ENCODE data around the gene MAD2L2.

GRCh38 chr1:11708554-11709350 lies 27.8 kb upstream of the MAD2L2 start:
- TF ChIP-seq CTCF (conservative IDR thresholded peaks at IDR 0.05 in 1 of 2, IDR thresholded peaks at IDR 0.05 in 1 of 2; ENCODE audit: extremely low read depth in 1 of 2, insufficient read depth in 1 of 2, low read depth in 1 of 2, low read length in 2 of 2), result no peak
- TF ChIP-seq EZH2 (IDR thresholded peaks at IDR 0.05; ENCODE audit: borderline replicate concordance, low read length), result no peak

All from mammary epithelial cell (primary cell).